HCT116 (cell line): Measurements from ENCODE around the gene PMF1. TPM values are rescaled to one million over a fixed set of nuclear protein-coding genes. Genes with fewer than 3 reads are reported as not detected.
A peak's percentile ranks its signal among the peaks of the same experiment; 100 is the strongest.

Experiments
- ATAC-seq: fragments of 200-7000 bp; cut with Tn5 transposase; 2 replicates; pipeline ENCODE4 v1.9.1; 2020; ENCODE audit warnings: mild to moderate bottlenecking, moderate library complexity
- BruUV-seq: library from RNA; stranded (reverse); fragments of 400-500 nt; replicated peaks from 2 replicates; lab custom pipeline; 2021; lab: Mats Ljungman, UMichigan
- CTCF ChIA-PET: fragments of 300-600 bp; sonication (Branson Sonifier 250); formaldehyde crosslinking; loops from one replicate; lab custom pipeline; 2021; ENCODE audit warnings: antibody characterized with exemption; lab: Charles Lee
- POLR2A ChIA-PET: fragments of 300-600, 350-600 bp; sonication (Branson Sonifier 250); formaldehyde crosslinking; loops from one replicate; lab custom pipeline; 2021; ENCODE audit warnings: antibody characterized with exemption; lab: Charles Lee
- RAD21 ChIA-PET, 2 experiments: fragments of 300-600 bp; sonication (Branson Sonifier 250); formaldehyde crosslinking; loops; one replicate each; lab custom pipeline; 2023; ENCODE audit warnings: low total read pairs in 2 of 2; ENCODE audit not compliant: uncharacterized antibody in 2 of 2, unreplicated experiment in 2 of 2, low non-redundant PET in 1 of 2; lab: Charles Lee
- DNase-seq: peaks from one replicate; pipeline ENCODE4 v3.0.0-alpha.2; 2010; ENCODE audit warnings: low read depth, low spot score
- H2AFZ ChIP-seq: fragments of 200-600 bp; shearing (Covaris generic), sonication (generic); 2 replicates; pipeline ENCODE4 v1.6.1; 2017; ENCODE audit warnings: low read depth, mixed run types, mixed read lengths, antibody characterized with exemption, low read length; ENCODE audit not compliant: poor library complexity, severe bottlenecking
- H3K27ac ChIP-seq: 2 replicates; pipeline ENCODE4 v1.5.1; 2012; ENCODE audit warnings: low read depth, low read length
- H3K27me3 ChIP-seq: fragments of 200-600 bp; sonication (generic); 2 replicates; pipeline ENCODE4 v1.6.1; 2016; ENCODE audit warnings: mixed run types, low read length, mixed read lengths; ENCODE audit not compliant: insufficient read depth
- H3K36me3 ChIP-seq, 2 experiments: fragments of 200-500 bp in 1 of 2; fragments of 200-600 bp in 1 of 2; sonication (Bioruptor generic) in 1 of 2; sonication (generic) in 1 of 2; 2 replicates each; pipeline versions ENCODE4 v1.5.1 to v1.6.1; 2014 to 2016; ENCODE audit warnings: low read length in 2 of 2, inconsistent platforms in 1 of 2, mixed read lengths in 1 of 2, mixed run types in 1 of 2; ENCODE audit not compliant: insufficient read depth in 2 of 2, control insufficient read depth in 1 of 2
- H3K4me1 ChIP-seq, 2 experiments: fragments of 200-600 bp in 1 of 2; sonication (generic) in 1 of 2; 2 replicates each; pipeline versions ENCODE4 v1.5.1 to v1.6.1; 2012 to 2017; ENCODE audit warnings: low read length in 2 of 2, inconsistent platforms in 1 of 2, mild to moderate bottlenecking in 1 of 2, mixed read lengths in 1 of 2, mixed run types in 1 of 2, moderate library complexity in 1 of 2; ENCODE audit not compliant: insufficient read depth in 2 of 2, control insufficient read depth in 1 of 2
- H3K4me2 ChIP-seq: fragments of 200-600 bp; sonication (generic); 2 replicates; pipeline ENCODE4 v1.6.1; 2017; ENCODE audit warnings: mixed run types, low read length, mixed read lengths
- H3K4me3 ChIP-seq, 2 experiments: fragments of 200-600 bp in 1 of 2; sonication (generic) in 1 of 2; replicated peaks in 1 of 2; 2 replicates each; pipeline ENCODE4 v1.5.1; 2011 to 2016; ENCODE audit warnings: low read length in 2 of 2, control low read depth in 1 of 2, low read depth in 1 of 2, mild to moderate bottlenecking in 1 of 2, mixed read lengths in 1 of 2, mixed run types in 1 of 2
- H3K79me2 ChIP-seq: fragments of 200-600 bp; sonication (generic); 2 replicates; pipeline ENCODE4 v1.6.1; 2017; ENCODE audit warnings: mild to moderate bottlenecking, mixed run types, low read length, moderate library complexity, mixed read lengths; ENCODE audit not compliant: insufficient read depth
- H3K9ac ChIP-seq: fragments of 200-600 bp; sonication (generic); 2 replicates; pipeline ENCODE4 v1.6.1; 2016; ENCODE audit warnings: low read length, mixed read lengths
- H3K9me2 ChIP-seq: fragments of 200-600 bp; sonication (generic), shearing (Covaris generic); 2 replicates; pipeline ENCODE4 v1.6.1; 2017; ENCODE audit warnings: mixed run types, mild to moderate bottlenecking, moderate library complexity; ENCODE audit not compliant: insufficient read depth
- H3K9me3 ChIP-seq, 2 experiments: fragments of 200-500 bp in 1 of 2; fragments of 200-600 bp in 1 of 2; sonication (Bioruptor generic) in 1 of 2; sonication (generic) in 1 of 2; 2 replicates each; pipeline ENCODE4 v1.6.1; 2014 to 2017; ENCODE audit warnings: low read length in 2 of 2, mixed read lengths in 2 of 2, inconsistent platforms in 1 of 2, low read depth in 1 of 2, mild to moderate bottlenecking in 1 of 2, mixed run types in 1 of 2, moderate library complexity in 1 of 2; ENCODE audit not compliant: control insufficient read depth in 1 of 2, insufficient read depth in 1 of 2
- H4K20me1 ChIP-seq: fragments of 200-600 bp; sonication (generic), shearing (Covaris generic); 2 replicates; pipeline ENCODE4 v1.6.1; 2017; ENCODE audit warnings: mixed run types, mild to moderate bottlenecking, moderate library complexity; ENCODE audit not compliant: insufficient read depth
- CBX3 ChIP-seq: IDR thresholded peaks from 2 replicates; pipeline ENCODE4 v1.6.1; 2012; ENCODE audit warnings: low read depth
- EGR1 ChIP-seq: IDR thresholded peaks from 2 replicates; pipeline ENCODE4 v1.6.1; 2012; ENCODE audit warnings: low read depth
- EZH2 ChIP-seq: fragments of 200-600 bp; sonication (generic); IDR thresholded peaks from 2 replicates; pipeline ENCODE4 v1.6.1; 2017; ENCODE audit warnings: antibody characterized with exemption, mixed run types
- EZH2phosphoT487 ChIP-seq: fragments of 200-600 bp; IDR thresholded peaks from 2 replicates; pipeline ENCODE4 v1.6.1; 2018; ENCODE audit warnings: antibody characterized with exemption, borderline replicate concordance
- FOSL1 ChIP-seq: IDR thresholded peaks from 2 replicates; pipeline ENCODE4 v1.6.1; 2012; ENCODE audit warnings: low read depth
- JUND ChIP-seq: IDR thresholded peaks from 2 replicates; pipeline ENCODE4 v1.6.1; 2012
- MAX ChIP-seq: IDR thresholded peaks from 2 replicates; pipeline ENCODE4 v1.6.1; 2012
- POLR2A ChIP-seq: IDR thresholded peaks from 2 replicates; pipeline ENCODE4 v1.7.0; 2011; ENCODE audit warnings: borderline replicate concordance; ENCODE audit not compliant: insufficient read depth, insufficient read length; ENCODE audit errors: extremely low read depth
- RAD21 ChIP-seq: IDR thresholded peaks from 2 replicates; pipeline ENCODE4 v1.6.1; 2012; ENCODE audit warnings: low read depth, mild to moderate bottlenecking
- REST ChIP-seq: IDR thresholded peaks from 2 replicates; pipeline ENCODE4 v1.6.1; 2012; ENCODE audit warnings: low read depth
- SIN3A ChIP-seq: IDR thresholded peaks from 2 replicates; pipeline ENCODE4 v1.6.1; 2012; ENCODE audit warnings: low read depth
- TCF7L2 ChIP-seq: IDR thresholded peaks from 2 replicates; pipeline ENCODE4 v1.7.0; 2011; ENCODE audit warnings: borderline replicate concordance, inconsistent platforms; ENCODE audit not compliant: insufficient read depth, insufficient read length; ENCODE audit errors: extremely low read depth
- YY1 ChIP-seq: IDR thresholded peaks from 2 replicates; pipeline ENCODE4 v1.6.1; 2011; ENCODE audit warnings: low read length, low read depth, moderate library complexity, mild to moderate bottlenecking; ENCODE audit not compliant: insufficient replicate concordance; ENCODE audit errors: extremely low read depth
- ZFX ChIP-seq: fragments of 450-650 bp; IDR thresholded peaks from 2 replicates; pipeline ENCODE4 v1.6.1; 2017
- ZNF274 ChIP-seq: fragments of 200-500 bp; sonication (Bioruptor generic); IDR thresholded peaks from 2 replicates; pipeline ENCODE4 v1.6.1; 2014; ENCODE audit warnings: mild to moderate bottlenecking, low read depth, low read length, inconsistent platforms
- intact Hi-C: fragments of 100-400 bp; cut with micrococcal nuclease; formaldehyde crosslinking; loops from 2 replicates; pipeline ENCODE4 v1.10.0; 2022
- total RNA-seq: library from RNA; stranded (reverse); gene quantifications from one replicate; pipeline ENCODE4 v1.2.1, GENCODE V29; 2021; ENCODE audit not compliant: unreplicated experiment

The PMF1 gene
- total RNA-seq, 1 experiment from 2014 or later = 52.6 TPM

GRCh38 chr1:156262461-156263287, 49.9 kb downstream of the PMF1 start (continued):
- no peak for TF ChIP-seq POLR2A
- no peak for TF ChIP-seq ZFX
- TF ChIP-seq ZNF274 = no peak
- 0 out of 2 replicates have a peak, but pooled peaks have one; percentile 16 for TF ChIP-seq JUND
- no peak for TF ChIP-seq EZH2
- no peak for TF ChIP-seq YY1
- TF ChIP-seq FOSL1 = peak; percentile 84
- TF ChIP-seq REST = no peak

GRCh38 chr1:156263288-156263655, 50.5 kb downstream of the PMF1 start:
- Histone ChIP-seq H3K9me3 (no peaks in the 10 kb centered on the region), H3K27ac (0 out of 2 replicates have a peak overlapping the region, but pooled peaks have one; percentile 10), H4K20me1 (no peaks in the 10 kb centered on the region; the same call in 1 of the 2 replicates), H2AFZ (no peak overlapping the region), H3K4me3 (no peak overlapping the region), H3K79me2 (peaks cover 15% of the 10 kb centered on the region; the same call in 1 of the 2 replicates), H3K9ac (no peak overlapping the region), H3K4me2 (peak overlapping the region; percentile 43; the same call in 1 of the 2 replicates), H3K36me3 (peaks cover 68 to 83% of the 10 kb centered on the region in 2 experiments), H3K27me3 (no peaks in the 10 kb centered on the region), H3K9me2 (no peaks in the 10 kb centered on the region), H3K4me1 (peaks cover 0 to 16% of the 10 kb centered on the region in 2 experiments; a peak in 2 of 4 replicates)
- ChIA-PET POLR2A (no interaction called here), CTCF (no interaction called here), RAD21 (no interaction called here)
- intact Hi-C loops = no loop called here
- no TSS peak for BruUV-seq
- DNase-seq (no peak), ATAC-seq (no peak)
- TF ChIP-seq EGR1 = no peak
- no peak for TF ChIP-seq RAD21
- TF ChIP-seq REST = no peak
- no peak for TF ChIP-seq MAX
- no peak for TF ChIP-seq EZH2phosphoT487
- TF ChIP-seq TCF7L2 = no peak
- TF ChIP-seq POLR2A = no peak
- TF ChIP-seq SIN3A = no peak
- no peak for TF ChIP-seq CBX3
